ENCODE results near the gene DPPA5.
"Not testable (repeated sequence)": the region's sequence is repeated elsewhere in the genome, so short reads cannot be mapped to it uniquely, and the experiment has no call there.

Gene DPPA5

DNA sequence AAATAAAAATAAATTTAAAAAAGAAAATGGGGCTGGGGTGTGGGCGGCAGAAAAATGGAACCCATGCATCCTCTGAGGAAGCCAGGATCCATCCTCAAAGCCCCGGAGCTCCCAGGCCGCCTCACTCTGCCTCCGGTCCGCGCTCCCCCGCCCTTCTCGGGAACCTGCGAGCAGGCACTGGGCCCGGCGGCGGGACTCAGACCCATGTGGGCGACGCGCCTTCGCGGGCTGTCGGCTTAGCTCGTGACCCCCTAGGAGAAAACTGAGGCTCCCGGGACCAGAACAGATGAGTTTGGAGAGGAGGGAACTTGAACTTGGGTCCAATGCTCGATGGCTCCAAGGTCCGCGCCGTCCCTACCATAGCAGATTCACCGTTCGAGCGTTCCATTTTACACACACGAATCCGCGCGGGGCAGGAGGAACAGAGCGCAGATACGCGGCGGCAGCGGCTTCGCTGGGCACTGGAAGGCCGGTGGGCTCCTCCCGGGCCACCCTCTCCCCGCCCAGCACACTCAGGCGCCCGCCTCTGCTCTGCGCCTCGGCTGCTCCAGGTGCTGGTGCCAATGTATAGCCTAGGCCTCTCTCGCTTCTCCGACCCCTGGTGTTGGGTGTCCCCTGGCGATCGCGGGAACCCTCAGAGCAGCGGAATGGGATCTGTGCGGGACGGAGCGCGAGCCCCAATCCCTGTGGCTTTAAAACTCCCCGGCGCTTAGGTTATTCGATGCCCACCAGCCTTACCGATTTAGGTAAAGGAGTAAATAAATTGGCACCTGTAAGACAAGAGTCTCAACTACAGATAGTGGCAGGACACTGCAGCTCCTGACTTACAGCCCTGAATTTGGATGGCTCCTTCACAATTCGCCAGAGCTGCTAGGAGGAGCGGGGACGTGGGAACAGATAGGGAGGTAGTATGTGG lies 39.2 kb downstream of the DPPA5 start:
- in situ Hi-C loops (cut with HindIII; ENCODE audit: low pct_ligation_motif_present, low sequenced_read_pairs) = no loop called here
- TF ChIP-seq, protein P1, sequence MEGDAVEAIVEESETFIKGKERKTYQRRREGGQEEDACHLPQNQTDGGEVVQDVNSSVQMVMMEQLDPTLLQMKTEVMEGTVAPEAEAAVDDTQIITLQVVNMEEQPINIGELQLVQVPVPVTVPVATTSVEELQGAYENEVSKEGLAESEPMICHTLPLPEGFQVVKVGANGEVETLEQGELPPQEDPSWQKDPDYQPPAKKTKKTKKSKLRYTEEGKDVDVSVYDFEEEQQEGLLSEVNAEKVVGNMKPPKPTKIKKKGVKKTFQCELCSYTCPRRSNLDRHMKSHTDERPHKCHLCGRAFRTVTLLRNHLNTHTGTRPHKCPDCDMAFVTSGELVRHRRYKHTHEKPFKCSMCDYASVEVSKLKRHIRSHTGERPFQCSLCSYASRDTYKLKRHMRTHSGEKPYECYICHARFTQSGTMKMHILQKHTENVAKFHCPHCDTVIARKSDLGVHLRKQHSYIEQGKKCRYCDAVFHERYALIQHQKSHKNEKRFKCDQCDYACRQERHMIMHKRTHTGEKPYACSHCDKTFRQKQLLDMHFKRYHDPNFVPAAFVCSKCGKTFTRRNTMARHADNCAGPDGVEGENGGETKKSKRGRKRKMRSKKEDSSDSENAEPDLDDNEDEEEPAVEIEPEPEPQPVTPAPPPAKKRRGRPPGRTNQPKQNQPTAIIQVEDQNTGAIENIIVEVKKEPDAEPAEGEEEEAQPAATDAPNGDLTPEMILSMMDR (IDR thresholded peaks at IDR 0.05; ENCODE audit: low read depth, low read length, missing control alignments) = peak; percentile 14
- Histone ChIP-seq H3K27me3 (replicated peaks) (no peaks in the 10 kb centered on the region), H3K4me3 (ENCODE audit: low read depth, low read length) (peak overlapping the region; percentile 47), H3K36me3 (replicated peaks) (no peaks in the 10 kb centered on the region), H3K27ac (no peak overlapping the region)
- DNase-seq = no peak

DNA sequence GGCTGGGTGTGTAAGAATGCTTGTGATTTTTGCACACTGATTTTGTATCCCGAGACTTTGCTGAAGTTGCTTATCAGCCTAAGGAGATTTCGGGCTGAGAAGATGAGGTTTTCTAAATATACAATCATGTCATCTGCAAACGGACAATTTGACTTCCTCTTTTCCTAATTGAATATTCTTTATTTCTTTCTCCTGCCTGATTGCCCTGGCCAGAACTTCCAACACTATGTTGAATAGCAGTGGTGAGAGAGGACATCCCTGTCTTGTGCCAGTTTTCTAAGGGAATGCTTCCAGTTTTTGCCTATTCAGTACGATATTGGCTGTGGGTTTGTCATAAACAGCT lies 43.6 kb downstream of the DPPA5 start:
- DNase-seq; H3K27me3 ChIP-seq (replicated peaks); H3K27ac ChIP-seq; H3K36me3 ChIP-seq (replicated peaks); in situ Hi-C loops (cut with HindIII; ENCODE audit: low pct_ligation_motif_present, low sequenced_read_pairs): not testable (repeated sequence)
- peak overlapping the region; percentile 82 for H3K4me3 ChIP-seq (ENCODE audit: low read depth, low read length)

DNA sequence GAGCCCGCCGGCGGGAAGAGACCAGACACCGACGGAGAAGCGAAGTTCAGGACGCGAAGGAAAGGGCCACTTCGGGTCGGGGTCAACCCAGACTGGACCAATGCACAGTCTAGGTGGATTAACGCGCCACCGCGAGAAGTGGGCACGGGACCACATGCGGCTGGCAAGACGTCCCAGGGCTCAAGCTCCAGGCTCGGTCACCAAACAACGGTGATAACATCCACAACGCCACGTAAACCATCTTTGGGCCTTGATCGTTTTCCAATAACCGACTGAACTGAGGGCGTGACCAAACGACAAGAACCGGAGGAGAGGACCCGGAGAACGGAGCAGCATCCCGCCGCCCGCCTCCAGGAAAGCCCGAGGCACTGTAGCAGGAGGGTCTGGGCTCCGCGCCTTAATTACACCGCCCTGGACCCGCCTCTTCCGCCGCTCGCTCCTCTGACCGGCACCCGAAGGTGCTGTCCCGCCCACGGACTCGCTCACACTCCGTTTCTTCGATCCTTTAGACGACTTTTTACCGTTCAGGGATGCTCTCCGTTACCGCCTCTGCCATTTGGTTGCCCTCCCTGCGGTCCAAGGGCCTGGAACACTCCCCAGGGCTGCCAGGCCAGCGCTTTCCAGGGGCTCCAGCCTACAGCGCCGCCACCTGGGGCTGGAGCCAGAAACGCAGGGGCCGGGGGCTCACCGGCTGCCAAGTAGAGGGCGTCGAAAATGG lies 44.1 kb downstream of the DPPA5 start:
- peak; percentile 49 for DNase-seq
- no peaks in the 10 kb centered on the region for H3K27me3 ChIP-seq (replicated peaks)
- no peaks in the 10 kb centered on the region for H3K36me3 ChIP-seq (replicated peaks)
- peak overlapping the region; percentile 82 for H3K4me3 ChIP-seq (ENCODE audit: low read depth, low read length)
- TF ChIP-seq, protein P1 (IDR thresholded peaks at IDR 0.05; ENCODE audit: low read depth, low read length, missing control alignments) = peak; percentile 81
- in situ Hi-C loops (cut with HindIII; ENCODE audit: low pct_ligation_motif_present, low sequenced_read_pairs) = no loop called here
- peak overlapping the region; percentile 12 for H3K27ac ChIP-seq

DNA sequence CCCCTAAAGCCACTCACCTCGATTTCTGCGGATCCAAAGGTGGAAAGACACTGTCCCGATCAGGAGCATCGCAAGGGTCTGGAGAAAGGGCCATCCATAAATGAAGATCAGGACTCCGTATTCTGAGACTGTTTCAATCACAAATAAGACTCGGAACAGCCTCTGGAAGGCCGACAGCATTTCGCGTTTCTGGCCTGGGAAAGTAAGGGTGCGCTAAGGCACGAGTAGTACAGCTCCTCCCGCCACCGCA lies 44.6 kb downstream of the DPPA5 start:
- H3K36me3 ChIP-seq (replicated peaks) = no peaks in the 10 kb centered on the region
- H3K27ac ChIP-seq = peak overlapping the region; percentile 12
- TF ChIP-seq, protein P1 (IDR thresholded peaks at IDR 0.05; ENCODE audit: low read depth, low read length, missing control alignments) = no peak
- H3K27me3 ChIP-seq (replicated peaks) = no peaks in the 10 kb centered on the region
- no peak for DNase-seq
- in situ Hi-C loops (cut with HindIII; ENCODE audit: low pct_ligation_motif_present, low sequenced_read_pairs) = no loop called here
- peak overlapping the region; percentile 82 for H3K4me3 ChIP-seq (ENCODE audit: low read depth, low read length)

DNA sequence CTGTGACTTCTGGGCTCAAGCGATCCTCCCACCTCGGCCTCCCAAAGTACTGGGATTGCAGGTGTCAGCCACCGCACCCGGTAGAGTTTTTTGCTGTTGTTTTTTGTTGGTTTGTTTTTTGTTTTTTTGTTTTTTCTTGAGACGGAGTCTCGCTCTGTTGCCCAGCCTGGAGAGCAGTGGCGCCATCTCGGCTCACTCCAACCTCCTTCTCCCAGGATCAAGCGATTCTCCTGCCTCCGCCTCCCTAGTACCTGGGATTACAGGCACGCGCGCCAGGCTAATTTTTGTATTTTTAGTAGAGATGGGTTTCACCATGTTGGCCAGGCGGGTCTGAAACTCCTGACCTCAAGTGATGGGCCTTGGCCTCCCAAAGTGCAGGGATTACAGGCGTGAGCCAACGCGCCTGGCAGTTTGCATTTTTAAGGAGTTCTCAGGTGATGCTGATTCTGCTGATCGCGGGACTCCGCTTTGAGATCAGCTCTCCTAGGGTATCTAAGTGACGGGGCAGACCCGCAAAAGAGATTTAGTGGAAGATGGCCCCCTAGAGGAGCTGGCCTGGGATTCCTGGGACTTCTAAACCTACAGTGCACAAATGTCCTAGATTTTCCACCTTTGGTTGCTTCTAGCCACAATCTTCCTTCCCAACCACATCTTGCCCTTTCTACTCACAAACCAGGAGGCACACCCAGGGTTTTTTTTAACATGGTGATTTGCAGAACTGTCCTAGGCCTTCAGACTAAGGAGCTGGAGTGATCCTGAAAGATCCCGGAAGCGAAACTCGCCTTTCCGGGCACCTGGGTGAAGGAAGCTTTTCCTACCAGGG lies 45.2 kb downstream of the DPPA5 start:
- Histone ChIP-seq H3K36me3 (replicated peaks) (no peaks in the 10 kb centered on the region), H3K4me3 (ENCODE audit: low read depth, low read length) (peak overlapping the region; percentile 82), H3K27ac (peak overlapping the region; percentile 12), H3K27me3 (replicated peaks) (no peaks in the 10 kb centered on the region)
- TF ChIP-seq, protein P1 (IDR thresholded peaks at IDR 0.05; ENCODE audit: low read depth, low read length, missing control alignments) = peak; percentile 51
- in situ Hi-C loops (cut with HindIII; ENCODE audit: low pct_ligation_motif_present, low sequenced_read_pairs) = no loop called here
- DNase-seq = peak; percentile 4

DNA sequence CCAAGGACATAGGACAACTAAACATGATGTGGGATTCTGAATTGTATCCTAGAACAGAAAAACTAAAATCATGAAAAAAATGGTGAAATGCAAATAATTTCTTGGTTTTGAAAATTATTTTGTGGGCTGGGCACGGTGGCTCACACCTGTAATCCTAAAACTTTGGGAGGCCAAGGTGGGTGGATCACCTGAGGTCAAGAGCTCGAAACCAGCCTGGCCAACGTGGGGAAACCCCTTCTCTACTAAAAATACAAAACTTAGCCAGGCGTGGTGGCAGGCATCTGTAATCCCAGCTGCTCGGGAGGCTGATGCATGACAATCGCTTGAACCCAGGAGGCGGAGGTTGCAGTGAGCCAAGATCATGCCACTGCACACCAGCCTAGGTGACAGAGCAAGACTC lies 50.3 kb downstream of the DPPA5 start:
- DNase-seq; in situ Hi-C loops (cut with HindIII; ENCODE audit: low pct_ligation_motif_present, low sequenced_read_pairs): not testable (repeated sequence)

More for the DNA sequence above, 50.3 kb downstream of the DPPA5 start:
- not testable (repeated sequence) for H3K4me3 ChIP-seq (ENCODE audit: low read depth, low read length); H3K36me3 ChIP-seq (replicated peaks); H3K27me3 ChIP-seq (replicated peaks); H3K27ac ChIP-seq
